NCI-H226 (cell line): ENCODE data around the gene RNF149.
"Not testable (repeated sequence)": the region's sequence is repeated elsewhere in the genome, so short reads cannot be mapped to it uniquely, and the experiment has no call there.

ENCODE experiments used
- DNase-seq: peaks from one replicate; pipeline ENCODE4 v3.0.0-alpha.2; 2015

Gene RNF149

GRCh38 chr2:101330253-101330933, 21.9 kb upstream of the RNF149 start:
- no peak for DNase-seq

- no peak for DNase-seq
Measured at GRCh38 chr2:101329026-101329425, 20.5 kb upstream of the RNF149 start.

GRCh38 chr2:101328474-101329007, 20.0 kb upstream of the RNF149 start:
- peak; percentile 46 for DNase-seq

- no peak for DNase-seq
Measured at GRCh38 chr2:101327863-101328394, 19.4 kb upstream of the RNF149 start.

- DNase-seq: no peak
Measured at GRCh38 chr2:101325425-101325824, 16.9 kb upstream of the RNF149 start.

GRCh38 chr2:101316568-101316967, 8.1 kb upstream of the RNF149 start:
- not testable (repeated sequence) for DNase-seq

GRCh38 chr2:101311696-101312017, 3.2 kb upstream of the RNF149 start:
- no peak for DNase-seq

GRCh38 chr2:101310834-101311695, 2.6 kb upstream of the RNF149 start:
- DNase-seq: no peak

GRCh38 chr2:101310090-101310833, 1.8 kb upstream of the RNF149 start:
- no peak for DNase-seq

GRCh38 chr2:101307950-101308431, 510 bp downstream of the RNF149 start:
- DNase-seq: no peak

- no peak for DNase-seq
Measured at GRCh38 chr2:101307503-101307902, 998 bp downstream of the RNF149 start.

GRCh38 chr2:101306410-101306809, 2.1 kb downstream of the RNF149 start:
- peak; percentile 33 for DNase-seq

- DNase-seq: peak; percentile 63
Measured at GRCh38 chr2:101305492-101306078, 2.9 kb downstream of the RNF149 start.

GRCh38 chr2:101305035-101305434, 3.5 kb downstream of the RNF149 start:
- no peak for DNase-seq

- no peak for DNase-seq
Measured at GRCh38 chr2:101303688-101304087, 4.8 kb downstream of the RNF149 start.

- no peak for DNase-seq
Measured at GRCh38 chr2:101302016-101302415, 6.5 kb downstream of the RNF149 start.

GRCh38 chr2:101300836-101301235, 7.7 kb downstream of the RNF149 start:
- no peak for DNase-seq

GRCh38 chr2:101300164-101300563, 8.3 kb downstream of the RNF149 start:
- DNase-seq: no peak

- no peak for DNase-seq
Measured at GRCh38 chr2:101299604-101300003, 8.9 kb downstream of the RNF149 start.

GRCh38 chr2:101297383-101297782, 11.1 kb downstream of the RNF149 start:
- no peak for DNase-seq

- no peak for DNase-seq
Measured at GRCh38 chr2:101296371-101296770, 12.1 kb downstream of the RNF149 start.

GRCh38 chr2:101295895-101296294, 12.6 kb downstream of the RNF149 start:
- no peak for DNase-seq

- no peak for DNase-seq
Measured at GRCh38 chr2:101294861-101295260, 13.6 kb downstream of the RNF149 start.
